ENCODE results near the gene BTG4.
A peak's percentile ranks its signal among the peaks of the same experiment; 100 is the strongest.

BTG4 gene

GRCh38 chr11:111455291-111456085, 56.7 kb downstream of the BTG4 start:
- FAIRE-seq (no peak), DNase-seq (ENCODE audit: low spot score) (no peak)

GRCh38 chr11:111454561-111455192, 57.5 kb downstream of the BTG4 start:
- FAIRE-seq (no peak), DNase-seq (ENCODE audit: low spot score) (peak; percentile 16)

GRCh38 chr11:111452817-111453552, 59.2 kb downstream of the BTG4 start:
- FAIRE-seq: no peak
- DNase-seq (ENCODE audit: low spot score): no peak

DNA sequence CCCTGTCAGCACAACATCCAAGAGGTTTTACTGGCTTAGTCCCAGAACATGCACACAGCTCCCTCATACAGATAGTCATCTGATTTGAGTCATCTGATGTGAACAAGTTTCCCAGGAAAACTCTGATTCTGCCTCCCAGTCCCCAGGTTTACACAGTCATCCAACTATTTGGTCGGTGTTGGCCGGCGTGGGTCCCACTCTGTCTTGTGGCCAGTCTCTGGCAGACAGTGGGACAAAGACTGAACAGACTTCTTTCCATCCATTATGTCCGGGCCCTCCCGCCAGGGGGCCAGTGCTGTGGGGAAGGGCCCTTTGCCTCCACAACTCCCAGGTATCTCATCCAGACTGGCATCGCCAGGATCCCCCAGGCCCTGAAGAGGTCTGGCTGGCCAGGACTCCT, 60.0 kb downstream of the BTG4 start:
- FAIRE-seq: no peak
- DNase-seq (ENCODE audit: low spot score): no peak

GRCh38 chr11:111450480-111451320, 61.5 kb downstream of the BTG4 start:
- DNase-seq (ENCODE audit: low spot score): no peak
- FAIRE-seq: no peak

DNA sequence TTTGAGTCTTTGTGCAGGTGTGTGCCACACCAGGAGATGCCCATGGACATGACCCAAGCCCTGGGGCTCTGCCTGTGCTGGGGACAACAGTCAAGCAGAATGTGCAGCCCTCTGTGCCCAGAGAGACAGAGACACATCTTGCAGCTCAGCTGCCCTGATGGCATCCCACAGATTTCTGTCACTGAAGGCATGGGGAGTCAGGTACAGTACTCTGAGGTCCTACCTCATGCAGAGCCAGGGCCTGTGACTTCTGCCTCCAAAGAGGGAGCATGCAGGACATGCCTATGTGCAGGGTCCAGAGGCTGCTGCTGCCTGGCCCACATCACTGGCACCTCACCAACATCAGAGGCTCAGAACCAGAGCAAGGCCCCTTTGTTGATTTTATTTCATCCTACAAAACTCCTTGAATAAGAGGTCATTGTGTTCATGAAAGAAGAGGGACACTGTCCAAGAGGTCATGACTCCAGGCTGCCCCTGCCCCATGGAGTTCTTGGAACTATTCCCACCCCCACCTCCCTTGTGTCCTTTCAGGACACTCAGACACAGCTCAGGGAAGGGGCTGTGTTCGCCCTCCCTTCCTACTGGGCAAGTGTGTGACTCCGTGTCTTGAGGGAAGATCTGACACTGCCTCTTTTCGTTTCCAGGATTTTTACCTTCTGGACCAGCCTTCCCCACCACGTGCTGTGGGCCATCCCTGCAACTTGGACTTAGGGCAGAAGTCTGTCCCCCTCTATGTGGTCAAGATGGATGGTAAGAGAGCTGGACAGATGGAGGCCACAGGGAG, 62.3 kb downstream of the BTG4 start:
- DNase-seq (ENCODE audit: low spot score) (no peak), FAIRE-seq (no peak)

DNA sequence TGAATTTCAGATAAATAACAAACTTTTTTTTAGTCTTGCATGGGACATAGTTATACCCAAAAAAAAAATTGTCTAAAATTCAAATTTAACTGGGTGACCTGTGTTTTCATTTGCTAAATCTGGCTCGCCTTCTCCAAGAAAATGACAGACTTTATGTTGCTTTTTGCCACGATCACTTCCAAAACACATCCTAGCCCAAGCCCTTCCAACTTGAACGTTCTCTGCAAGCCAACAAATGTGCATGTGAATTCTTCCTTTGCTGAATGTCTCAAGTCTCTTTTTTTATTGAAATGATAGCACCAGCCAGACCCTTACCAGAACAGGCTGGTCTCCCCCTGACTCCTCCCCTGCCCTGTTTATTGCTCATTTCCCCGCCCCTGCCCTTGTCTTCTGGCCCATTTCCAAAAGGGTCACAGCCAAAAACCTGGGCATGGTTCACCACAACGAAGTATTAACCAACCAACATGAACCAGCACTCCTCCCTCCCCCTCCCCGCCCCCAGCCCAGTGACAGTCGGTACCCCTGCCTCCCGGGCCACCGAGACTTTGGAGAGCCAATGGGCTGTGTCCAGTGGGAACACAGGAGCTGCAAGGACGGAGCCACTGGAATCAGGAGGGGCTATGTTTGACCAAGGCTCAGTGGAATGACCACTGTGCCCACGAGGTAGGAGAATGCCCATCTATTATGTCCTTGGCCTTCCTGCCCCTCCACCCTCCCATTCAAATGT, 63.2 kb downstream of the BTG4 start:
- FAIRE-seq: no peak
- DNase-seq (ENCODE audit: low spot score): no peak

GRCh38 chr11:111448414-111448813, 63.8 kb downstream of the BTG4 start:
- no peak for FAIRE-seq
- DNase-seq (ENCODE audit: low spot score): no peak

GRCh38 chr11:111447931-111448330, 64.3 kb downstream of the BTG4 start:
- DNase-seq (ENCODE audit: low spot score): no peak
- FAIRE-seq: no peak

DNA sequence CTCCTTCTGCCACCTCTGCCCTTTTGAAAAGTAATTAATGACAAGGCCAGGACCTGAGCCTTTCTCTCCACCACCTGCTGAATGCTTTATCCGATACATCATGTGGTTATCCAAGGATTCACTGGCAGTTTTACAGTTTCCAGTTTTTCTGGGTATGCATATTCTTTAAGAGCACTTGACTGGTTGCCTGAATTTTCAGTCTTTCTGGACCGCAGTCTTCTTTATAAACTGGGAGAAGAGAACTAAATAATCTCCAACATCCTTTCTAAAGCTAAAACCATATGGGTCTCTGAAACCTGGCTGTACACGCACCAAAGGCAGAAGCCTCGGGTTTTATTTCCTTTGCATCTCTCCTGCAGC, 65.1 kb downstream of the BTG4 start:
- DNase-seq (ENCODE audit: low spot score): no peak
- FAIRE-seq: no peak

- FAIRE-seq: peak; percentile 61
Observed at GRCh38 chr11:111446404-111447111, 65.6 kb downstream of the BTG4 start.

DNA sequence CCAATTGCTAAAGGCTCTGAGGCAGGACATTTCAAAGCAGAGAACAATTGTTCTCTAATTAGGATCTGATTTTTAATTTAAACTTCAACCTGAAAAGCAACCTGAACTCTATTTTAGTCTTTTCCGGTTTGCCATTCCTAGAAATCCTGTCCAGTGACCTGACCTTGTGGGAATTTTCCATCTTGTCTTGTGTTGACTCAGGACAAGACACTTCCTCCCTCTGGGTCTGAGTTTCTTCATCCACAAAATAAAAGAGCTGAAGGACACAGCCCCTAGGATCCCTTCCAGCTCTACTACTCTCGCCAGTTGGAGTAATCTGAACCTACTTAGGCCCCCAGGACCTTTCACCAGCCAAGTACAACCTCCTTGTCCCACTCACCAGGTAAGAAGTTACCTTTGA, 66.6 kb downstream of the BTG4 start:
- DNase-seq (ENCODE audit: low spot score): no peak
- no peak for FAIRE-seq

More at GRCh38 chr11:111446404-111447111, 65.6 kb downstream of the BTG4 start:
- DNase-seq (ENCODE audit: low spot score): peak; percentile 75

Data from RCC 7860 (cell line).